ENCODE measurements around the gene HOXC12.

The HOXC12 gene

GRCh38 chr12:53941187-53941586, 13.5 kb upstream of the HOXC12 start:
- DNase-seq = no peak

- no peak for DNase-seq
These were observed 13.0 kb upstream of the HOXC12 start for GRCh38 chr12:53941750-53942149.

- DNase-seq = no peak
These were observed 12.2 kb upstream of the HOXC12 start for GRCh38 chr12:53942467-53942997.

GRCh38 chr12:53944209-53944608, 10.5 kb upstream of the HOXC12 start:
- no peak for DNase-seq

- DNase-seq = no peak
These were observed 9.5 kb upstream of the HOXC12 start for GRCh38 chr12:53944907-53945847.

GRCh38 chr12:53947743-53948142, 7.0 kb upstream of the HOXC12 start:
- DNase-seq = no peak

GRCh38 chr12:53948650-53949593, 5.8 kb upstream of the HOXC12 start:
- DNase-seq = no peak

- DNase-seq = no peak
These were observed 4.9 kb upstream of the HOXC12 start for GRCh38 chr12:53949631-53950436.

- DNase-seq = no peak
These were observed 4.3 kb upstream of the HOXC12 start for GRCh38 chr12:53950437-53950773.

GRCh38 chr12:53950789-53951576, 3.7 kb upstream of the HOXC12 start:
- DNase-seq = no peak

GRCh38 chr12:53951577-53952334, 2.9 kb upstream of the HOXC12 start:
- no peak for DNase-seq

- no peak for DNase-seq
These were observed 2.4 kb upstream of the HOXC12 start for GRCh38 chr12:53952335-53952694.

GRCh38 chr12:53952871-53953734, 1.6 kb upstream of the HOXC12 start:
- DNase-seq = no peak

GRCh38 chr12:53953831-53954693, 641 bp upstream of the HOXC12 start:
- no peak for DNase-seq

GRCh38 chr12:53955036-53955775, 503 bp downstream of the HOXC12 start:
- no peak for DNase-seq

GRCh38 chr12:53955776-53956250, 1.1 kb downstream of the HOXC12 start:
- DNase-seq = no peak

GRCh38 chr12:53956251-53956887, 1.7 kb downstream of the HOXC12 start:
- no peak for DNase-seq

All from activated CD4-positive, alpha-beta T cell treated with anti-CD3 and anti-CD28 coated beads, Interleukin-2, amount 50 U/mL, for 4 hours (primary cell).